Hematopoietic multipotent progenitor cell treated with erythropoietin and hydrocortisone succinate and interleukin-3 and kit ligand, for 17 days (in vitro differentiated cells): Measurements from ENCODE around the gene PDZRN3.

Experiments
- DNase-seq: peaks from one replicate; pipeline ENCODE4 v3.0.0-alpha.2; 2015; ENCODE audit warnings: low spot score

PDZRN3 gene

GRCh38 chr3:73622091-73622805 is 2.5 kb downstream of the PDZRN3 start:
- DNase-seq, result no peak

GRCh38 chr3:73621388-73621787 is 3.4 kb downstream of the PDZRN3 start:
- DNase-seq, result no peak

- DNase-seq, result no peak
Measured at GRCh38 chr3:73618461-73618860, 6.3 kb downstream of the PDZRN3 start.

GRCh38 chr3:73616056-73616455 is 8.7 kb downstream of the PDZRN3 start:
- DNase-seq, result no peak

DNA sequence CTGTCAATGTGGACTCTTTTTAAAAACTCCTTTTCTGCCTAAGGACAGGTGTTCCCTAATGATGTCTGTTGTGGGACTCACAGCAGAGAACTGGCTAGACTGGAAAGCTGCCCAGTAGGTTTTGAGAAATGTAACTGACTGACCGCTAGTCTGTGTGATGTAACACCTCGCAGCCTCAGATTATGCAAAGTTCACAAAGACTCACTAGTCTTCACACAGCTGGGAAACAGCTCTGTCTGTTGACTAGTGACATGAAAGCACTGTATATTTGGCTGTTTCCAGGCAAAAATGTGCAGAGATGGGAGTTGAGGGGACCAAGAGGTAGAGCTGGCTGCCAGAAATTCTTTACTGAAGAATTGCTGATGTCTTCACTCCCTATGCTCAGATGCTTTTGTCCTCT is 10.3 kb downstream of the PDZRN3 start:
- DNase-seq, result no peak

DNA sequence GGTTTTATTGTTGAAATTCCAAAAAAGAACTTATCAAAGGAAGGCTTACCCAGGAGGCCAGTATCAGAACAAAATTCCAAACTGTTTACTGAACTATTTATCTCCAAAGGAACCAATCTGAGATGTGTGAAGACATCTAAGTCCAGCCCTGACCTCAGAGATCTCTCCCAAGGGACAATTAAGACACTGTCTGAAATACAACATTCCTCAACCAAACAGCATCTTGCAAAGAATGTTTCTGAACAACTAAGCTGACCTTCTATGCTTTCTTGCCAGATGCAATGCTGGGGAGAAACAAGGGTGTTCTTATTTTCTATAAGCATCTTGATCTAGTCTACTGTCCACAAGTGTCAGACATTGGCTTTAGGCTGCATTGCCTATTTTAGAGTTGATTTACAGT is 13.6 kb downstream of the PDZRN3 start:
- no peak for DNase-seq

DNA sequence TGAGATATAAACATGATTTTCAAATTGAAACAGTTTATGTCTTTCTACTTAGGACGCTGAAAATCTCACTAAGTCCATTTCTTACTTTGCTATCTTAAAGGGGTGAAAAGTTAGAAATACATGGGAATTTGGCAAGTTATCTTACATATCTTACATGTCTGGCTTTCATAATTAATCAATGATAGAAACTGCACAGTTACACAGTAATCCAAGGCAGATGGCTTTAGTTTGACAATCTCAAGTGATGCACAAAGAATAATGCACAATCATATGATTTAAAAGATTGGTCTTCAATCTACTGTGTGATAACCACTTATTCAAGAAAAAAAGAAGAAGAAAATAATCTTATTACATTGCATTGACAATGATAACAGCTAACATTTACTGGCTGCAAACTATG is 14.2 kb downstream of the PDZRN3 start:
- no peak for DNase-seq

DNA sequence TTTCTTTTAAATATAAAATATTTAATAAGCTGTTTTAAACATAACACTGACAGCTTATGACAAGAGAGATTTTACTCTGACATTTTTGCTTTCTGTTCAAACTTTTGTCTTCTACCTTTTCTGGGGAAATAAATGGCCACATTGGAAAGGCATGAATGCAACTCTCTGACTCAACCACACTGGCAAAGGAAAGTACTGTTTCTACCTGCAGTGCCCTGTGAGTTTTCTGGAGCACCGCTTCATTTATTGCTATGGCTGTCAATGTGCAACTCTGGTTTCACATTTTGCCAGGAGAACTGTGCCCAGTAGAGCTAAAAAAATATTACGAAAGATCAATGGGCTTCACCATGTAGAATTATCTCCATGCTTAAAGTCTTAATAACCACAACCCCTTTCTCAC is 15.1 kb downstream of the PDZRN3 start:
- DNase-seq, result no peak

DNA sequence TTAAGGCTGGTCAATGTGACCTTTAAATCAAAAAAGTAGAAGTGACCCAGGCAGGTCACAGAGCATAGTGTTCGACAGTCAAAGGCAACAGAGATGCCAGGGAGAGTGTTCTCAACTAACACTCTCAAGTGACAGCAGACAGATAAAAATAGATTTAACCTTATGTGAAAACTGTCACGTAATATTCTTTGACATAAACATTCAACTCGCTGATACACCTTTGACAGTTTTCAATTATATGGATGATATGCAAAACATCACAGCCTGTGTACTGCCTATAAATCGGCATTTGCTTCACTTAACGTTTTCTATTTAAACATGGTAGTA is 15.5 kb downstream of the PDZRN3 start:
- DNase-seq, result no peak

- DNase-seq, result no peak
Measured at GRCh38 chr3:73608456-73609314, 16.1 kb downstream of the PDZRN3 start.

GRCh38 chr3:73605861-73606260 is 18.9 kb downstream of the PDZRN3 start:
- no peak for DNase-seq

- no peak for DNase-seq
Measured at GRCh38 chr3:73605412-73605811, 19.3 kb downstream of the PDZRN3 start.

- no peak for DNase-seq
Measured at GRCh38 chr3:73604451-73604850, 20.3 kb downstream of the PDZRN3 start.

GRCh38 chr3:73603762-73604171 is 21.0 kb downstream of the PDZRN3 start:
- no peak for DNase-seq

DNA sequence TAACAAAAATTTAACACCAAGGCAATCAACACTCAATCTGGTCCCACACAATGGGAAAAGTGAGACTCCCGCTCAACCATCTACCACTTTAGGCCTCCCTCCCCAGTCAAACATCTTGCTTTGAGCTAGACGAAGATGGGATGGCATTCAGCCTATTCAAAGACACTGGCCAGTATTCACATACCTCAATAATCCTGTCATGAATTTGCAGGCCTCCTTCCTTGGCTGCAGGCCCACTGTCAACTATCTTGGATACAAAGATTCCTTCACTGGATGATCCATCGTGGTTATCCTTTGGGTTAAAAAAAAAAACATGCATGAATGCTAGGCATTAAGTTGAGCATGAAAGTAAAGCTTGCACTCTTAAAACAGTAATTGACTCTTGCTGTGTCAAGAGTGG is 22.6 kb downstream of the PDZRN3 start:
- DNase-seq, result no peak

- no peak for DNase-seq
Measured at GRCh38 chr3:73601481-73601880, 23.3 kb downstream of the PDZRN3 start.

DNA sequence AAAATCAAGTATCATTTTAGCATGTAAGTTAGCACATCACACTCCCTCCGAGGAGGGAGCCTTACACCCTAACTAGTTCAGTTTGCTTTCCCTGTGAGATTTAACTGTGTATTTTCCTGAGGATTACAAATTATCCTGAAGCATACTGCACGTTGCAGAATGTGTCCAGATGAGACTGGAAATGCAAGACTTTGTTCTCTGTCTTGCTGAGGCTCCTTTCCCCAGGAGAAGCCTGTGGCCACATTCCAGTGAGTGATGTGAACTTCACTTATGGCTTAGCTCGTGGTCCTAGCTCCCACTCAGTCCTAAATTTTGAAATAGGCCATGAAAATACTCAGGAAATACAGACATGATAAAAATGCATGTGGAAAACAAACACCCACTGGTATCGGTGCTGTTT is 23.7 kb downstream of the PDZRN3 start:
- no peak for DNase-seq

GRCh38 chr3:73600293-73600938 is 24.3 kb downstream of the PDZRN3 start:
- DNase-seq, result no peak

GRCh38 chr3:73599605-73600004 is 25.1 kb downstream of the PDZRN3 start:
- no peak for DNase-seq

GRCh38 chr3:73597476-73597875 is 27.3 kb downstream of the PDZRN3 start:
- no peak for DNase-seq

DNA sequence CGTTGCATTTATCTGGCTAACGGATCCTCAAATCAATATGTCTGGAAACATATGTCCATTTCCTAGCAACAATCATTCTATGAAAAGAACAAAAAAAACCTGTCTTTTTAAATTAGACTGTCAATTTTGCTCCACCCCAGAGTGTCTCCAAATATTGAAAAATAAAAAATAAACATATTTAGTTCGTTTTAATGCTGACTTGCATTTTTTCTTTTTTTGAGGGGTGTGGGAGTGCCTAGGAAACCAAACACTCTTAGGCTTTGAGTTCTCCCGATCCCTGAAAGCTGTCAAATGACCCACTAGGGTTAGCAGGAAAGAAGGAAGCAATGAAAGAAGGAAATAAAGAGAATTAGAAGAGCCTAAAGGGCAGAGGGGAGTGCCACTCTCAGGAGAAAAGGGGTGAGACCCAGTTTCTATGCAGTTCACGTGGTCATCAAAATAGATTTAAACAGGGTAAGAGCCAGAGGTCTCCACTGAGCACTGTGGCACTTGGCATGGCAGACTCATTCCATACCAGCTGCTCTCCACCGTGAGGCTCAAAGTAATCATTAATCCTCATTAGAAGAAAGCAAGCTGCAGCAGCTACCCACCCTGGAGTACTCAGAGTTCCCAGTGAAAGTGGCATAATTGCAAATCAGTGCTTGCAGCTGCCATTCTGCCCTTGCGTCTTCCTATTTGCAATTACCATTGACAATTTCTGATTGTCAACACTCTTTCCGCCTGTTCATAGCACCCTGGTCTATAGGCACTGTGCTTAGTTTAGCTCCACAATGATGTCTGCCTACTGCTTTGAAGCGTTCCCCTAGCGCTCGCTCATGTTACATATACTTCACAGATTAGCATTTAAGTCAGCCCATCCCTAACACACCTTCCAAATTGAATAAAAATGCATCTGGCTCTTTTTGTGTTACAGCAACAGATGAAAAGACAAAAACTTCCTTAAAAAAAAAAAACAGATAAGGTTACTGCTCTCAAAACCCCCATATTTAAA is 32.3 kb downstream of the PDZRN3 start:
- DNase-seq, result no peak

GRCh38 chr3:73591286-73591800 is 33.4 kb downstream of the PDZRN3 start:
- no peak for DNase-seq
